Heart left ventricle (tissue), 13 donors: ENCODE data around the gene RFXAP.

ENCODE experiments used
- CTCF ChIP-seq, 12 donors: fragments of 200-600 bp; sonication (generic) in 4 of 12; IDR thresholded peaks; one replicate each; pipeline versions ENCODE4 v1.5.0 to v1.8.0; 2018 to 2022; ENCODE audit warnings: antibody characterized with exemption in 12 of 12, mild to moderate bottlenecking in 5 of 12
- POLR2A ChIP-seq, 2 donors: fragments of 450-650 bp; IDR thresholded peaks; one replicate each; pipeline ENCODE4 v1.6.1; 2017; ENCODE audit warnings: antibody characterized with exemption in 2 of 2, mild to moderate bottlenecking in 2 of 2, moderate library complexity in 2 of 2
- donor health status: ischemic (EF 13 %, LVEDD 7.1; RV severe dilation, severe dysfunction).
- donor health status: DM: no; HTN: yes; CAD: no.
- donor health status: DM: no; HTN: no; CAD: no.
- donor health status: ischemic (EF 25% LVEDD 6.9; RV normal size, moderate dysfunction).
- donor health status: ischemic (EF 25% LVEDD 5.7; RV mildly dilated, moderate dysfunction).
- donor health status: ischemic (EF 35%, LVEDD 5.7; RV mildly dilated, moderate dysfunction).
- donor health status: nonischemic (EF 11% LVEDD 7.7; RV severe dilation, severe dysfunction).
- donor health status: DM: yes; HTN: yes; CAD: no.
- donor health status: PGD.
- donor health status: ischemic (EF 29% LVEDD 5.4; RV normal size, mild dysfunction).
- donor health status: nonischemic (EF 23%, LVEDD 6.1; RV moderate dilation, normal function).

- TF ChIP-seq CTCF (IDR thresholded peaks at IDR 0.05) (no peak), POLR2A (IDR thresholded peaks at IDR 0.05) (no peak)
Observed at GRCh38 chr13:36783890-36784289, 35.1 kb upstream of the RFXAP start.
